Mesenchymal stem cell (in vitro differentiated cells and primary cell): ENCODE data around the gene PDGFD.

Experiments used
- DNase-seq: peaks from one replicate; pipeline ENCODE4 v3.0.0-alpha.2; 2013
- H2AFZ ChIP-seq: one replicate; pipeline ENCODE4 v1.6.1; 2013; ENCODE audit warnings: low read depth, mild to moderate bottlenecking, control low read depth, inconsistent platforms, low read length, moderate library complexity
- H2AK5ac ChIP-seq: 2 replicates; pipeline ENCODE4 v1.6.1; 2013; ENCODE audit warnings: low read length, moderate library complexity, mild to moderate bottlenecking, inconsistent platforms; ENCODE audit not compliant: severe bottlenecking
- H2BK120ac ChIP-seq: one replicate; pipeline ENCODE4 v1.6.1; 2013; ENCODE audit warnings: low read depth, mild to moderate bottlenecking, inconsistent platforms, low read length, moderate library complexity
- H2BK12ac ChIP-seq, 2 experiments: one replicate each; pipeline ENCODE4 v1.6.1; 2013; ENCODE audit warnings: inconsistent platforms in 2 of 2, low read length in 2 of 2, mild to moderate bottlenecking in 2 of 2, moderate library complexity in 2 of 2, control low read depth in 1 of 2
- H2BK15ac ChIP-seq: one replicate; pipeline ENCODE4 v1.6.1; 2013; ENCODE audit warnings: mild to moderate bottlenecking, low read depth, inconsistent platforms; ENCODE audit not compliant: poor library complexity, severe bottlenecking
- H2BK5ac ChIP-seq: 2 replicates; pipeline ENCODE4 v1.6.1; 2013; ENCODE audit warnings: low read depth, mild to moderate bottlenecking, low read length, control low read depth, inconsistent platforms; ENCODE audit not compliant: poor library complexity, severe bottlenecking
- H3K14ac ChIP-seq, 2 experiments: one replicate each; pipeline ENCODE4 v1.6.1; 2013; ENCODE audit warnings: inconsistent platforms in 2 of 2, low read length in 2 of 2, control low read depth in 1 of 2, mild to moderate bottlenecking in 1 of 2, moderate library complexity in 1 of 2
- H3K18ac ChIP-seq, 2 experiments: one replicate each; pipeline ENCODE4 v1.6.1; 2013; ENCODE audit warnings: inconsistent platforms in 2 of 2, low read length in 2 of 2, control low read depth in 1 of 2, low read depth in 1 of 2, mild to moderate bottlenecking in 1 of 2
- H3K23ac ChIP-seq, 2 experiments: one replicate each; pipeline ENCODE4 v1.6.1; 2013; ENCODE audit warnings: inconsistent platforms in 2 of 2, low read length in 2 of 2, mild to moderate bottlenecking in 2 of 2, moderate library complexity in 2 of 2, control low read depth in 1 of 2
- H3K27ac ChIP-seq: 2 replicates; pipeline ENCODE4 v1.5.1; 2013; ENCODE audit warnings: mild to moderate bottlenecking, moderate library complexity, low read length, control low read depth, inconsistent platforms; ENCODE audit not compliant: poor library complexity, severe bottlenecking
- H3K27me3 ChIP-seq, 2 experiments: 2 replicates each; pipeline versions ENCODE4 v1.6.1 to v1.7.0; 2013; ENCODE audit warnings: low read length in 2 of 2, mild to moderate bottlenecking in 2 of 2, moderate library complexity in 2 of 2, control low read depth in 1 of 2, inconsistent platforms in 1 of 2; ENCODE audit not compliant: control insufficient read depth in 1 of 2, insufficient read depth in 1 of 2
- H3K36me3 ChIP-seq, 2 experiments: 2 replicates each; pipeline versions ENCODE4 v1.6.1 to v1.7.0; 2013; ENCODE audit warnings: low read length in 2 of 2, control low read depth in 1 of 2, inconsistent platforms in 1 of 2, low read depth in 1 of 2, mild to moderate bottlenecking in 1 of 2; ENCODE audit not compliant: insufficient read depth in 2 of 2, control insufficient read depth in 1 of 2
- H3K4ac ChIP-seq, 2 experiments: one replicate each; pipeline ENCODE4 v1.6.1; 2013; ENCODE audit warnings: inconsistent platforms in 2 of 2, low read length in 2 of 2, mild to moderate bottlenecking in 2 of 2, moderate library complexity in 2 of 2, control low read depth in 1 of 2, low read depth in 1 of 2
- H3K4me1 ChIP-seq: 2 replicates; pipeline ENCODE4 v1.6.1; 2013; ENCODE audit warnings: low read depth, low read length, control low read depth; ENCODE audit not compliant: control insufficient read depth, insufficient read depth
- H3K4me2 ChIP-seq: 2 replicates; pipeline ENCODE4 v1.6.1; 2013; ENCODE audit warnings: low read length, mild to moderate bottlenecking, inconsistent platforms; ENCODE audit not compliant: poor library complexity, severe bottlenecking
- H3K4me3 ChIP-seq, 2 experiments: 2 replicates each; pipeline versions ENCODE4 v1.5.1 to v1.7.0; 2013; ENCODE audit warnings: low read length in 2 of 2, mild to moderate bottlenecking in 2 of 2, control low read depth in 1 of 2, low read depth in 1 of 2; ENCODE audit not compliant: insufficient read depth in 1 of 2
- H3K79me1 ChIP-seq: replicated peaks from 2 replicates; pipeline ENCODE4 v1.6.1; 2013; ENCODE audit warnings: mild to moderate bottlenecking, control low read depth, low read length, inconsistent platforms; ENCODE audit not compliant: poor library complexity, severe bottlenecking
- H3K9ac ChIP-seq: 2 replicates; pipeline ENCODE4 v1.7.0; 2013; ENCODE audit warnings: mild to moderate bottlenecking, low read length, moderate library complexity
- H3K9me3 ChIP-seq: 2 replicates; pipeline ENCODE4 v1.7.0; 2013; ENCODE audit warnings: mild to moderate bottlenecking, low read length; ENCODE audit not compliant: control insufficient read depth
- H4K8ac ChIP-seq: one replicate; pipeline ENCODE4 v1.6.1; 2013; ENCODE audit warnings: inconsistent platforms, mild to moderate bottlenecking, low read length, moderate library complexity
- H4K91ac ChIP-seq: one replicate; pipeline ENCODE4 v1.6.1; 2013; ENCODE audit warnings: mild to moderate bottlenecking, low read length, inconsistent platforms
- WGBS: methylation state at CpG from one replicate; pipeline ENCODE4 v1.1.7; 2013; ENCODE audit warnings: mixed read lengths; 5-methylcytosine and 5-hydroxymethylcytosine counted together

PDGFD gene

GRCh38 chr11:104043142-104043541 is 120.8 kb downstream of the PDGFD start:
- Histone ChIP-seq H3K9me3 (no peaks in the 10 kb centered on the region), H3K23ac (no peak overlapping the region), H3K4ac (no peak overlapping the region), H2BK120ac (no peak overlapping the region), H3K79me1 (no peaks in the 10 kb centered on the region), H2BK15ac (no peak overlapping the region), H4K8ac (no peak overlapping the region), H3K27me3 (no peaks in the 10 kb centered on the region), H2BK5ac (no peak overlapping the region), H2AK5ac (no peak overlapping the region), H2BK12ac (no peak overlapping the region), H4K91ac (no peak overlapping the region), H3K14ac (peak overlapping the region in 1 of 2 experiments; percentile 71), H3K27ac (no peak overlapping the region), H3K4me2 (no peak overlapping the region), H3K36me3 (no peaks in the 10 kb centered on the region), H3K4me1 (no peaks in the 10 kb centered on the region), H2AFZ (no peak overlapping the region), H3K18ac (peak overlapping the region in 1 of 2 experiments; percentile 21), H3K9ac (no peak overlapping the region), H3K4me3 (no peak overlapping the region)
- no peak for DNase-seq
- 80% methylated on average over 4 of the region's 4 CpGs for WGBS

- H3K4ac ChIP-seq = no peak overlapping the region
- no peak overlapping the region for H2BK120ac ChIP-seq
- H3K9ac ChIP-seq = no peak overlapping the region
- no peaks in the 10 kb centered on the region for H3K79me1 ChIP-seq
- no peaks in the 10 kb centered on the region for H3K9me3 ChIP-seq
- no peak overlapping the region for H2AK5ac ChIP-seq
- H2AFZ ChIP-seq = no peak overlapping the region
- no peaks in the 10 kb centered on the region for H3K27me3 ChIP-seq
- no peak overlapping the region for H3K4me2 ChIP-seq
- no peak overlapping the region for H3K23ac ChIP-seq
- WGBS = 50% methylated on average over 1 of the region's 2 CpGs
- no peaks in the 10 kb centered on the region for H3K36me3 ChIP-seq
- H4K8ac ChIP-seq = no peak overlapping the region
- no peaks in the 10 kb centered on the region for H3K4me1 ChIP-seq
- H3K18ac ChIP-seq = no peak overlapping the region
- no peak overlapping the region for H3K14ac ChIP-seq
- H2BK15ac ChIP-seq = no peak overlapping the region
- no peak overlapping the region for H2BK12ac ChIP-seq
- no peak overlapping the region for H4K91ac ChIP-seq
- H3K4me3 ChIP-seq = no peak overlapping the region
- no peak overlapping the region for H2BK5ac ChIP-seq
- no peak overlapping the region for H3K27ac ChIP-seq
- no peak for DNase-seq
Measured at GRCh38 chr11:104041792-104042191, 122.2 kb downstream of the PDGFD start.

GRCh38 chr11:104036995-104037394 is 127.0 kb downstream of the PDGFD start:
- no peak overlapping the region for H3K27ac ChIP-seq
- no peaks in the 10 kb centered on the region for H3K36me3 ChIP-seq
- no peak overlapping the region for H3K18ac ChIP-seq
- no peak overlapping the region for H2AK5ac ChIP-seq
- no peak overlapping the region for H3K4ac ChIP-seq
- no peak for DNase-seq
- no peak overlapping the region for H2BK15ac ChIP-seq
- no peak overlapping the region for H3K9ac ChIP-seq
- H4K91ac ChIP-seq = no peak overlapping the region
- no peak overlapping the region for H2BK12ac ChIP-seq
- H4K8ac ChIP-seq = no peak overlapping the region
- H3K9me3 ChIP-seq = no peaks in the 10 kb centered on the region
- H3K4me1 ChIP-seq = no peaks in the 10 kb centered on the region
- 93% methylated on average over 21 of the region's 21 CpGs for WGBS
- no peak overlapping the region for H2AFZ ChIP-seq
- no peaks in the 10 kb centered on the region for H3K79me1 ChIP-seq
- H2BK5ac ChIP-seq = no peak overlapping the region
- H3K4me3 ChIP-seq = no peak overlapping the region
- H3K4me2 ChIP-seq = no peak overlapping the region
- no peaks in the 10 kb centered on the region for H3K27me3 ChIP-seq
- no peak overlapping the region for H3K14ac ChIP-seq
- H2BK120ac ChIP-seq = no peak overlapping the region
- no peak overlapping the region for H3K23ac ChIP-seq

- no peak within 1 kb of the TSS for H3K4ac ChIP-seq
- no peak within 1 kb of the TSS for H4K91ac ChIP-seq
- no peaks in the 10 kb centered on the region for H3K27me3 ChIP-seq
- no peak within 1 kb of the TSS for H3K14ac ChIP-seq
- H3K4me2 ChIP-seq = no peak within 1 kb of the TSS
- no peak within 1 kb of the TSS for H3K23ac ChIP-seq
- H2AFZ ChIP-seq = no peak within 1 kb of the TSS
- H3K9ac ChIP-seq = no peak within 1 kb of the TSS
- H3K36me3 ChIP-seq = no peaks in the 10 kb centered on the region
- no peak within 1 kb of the TSS for H2AK5ac ChIP-seq
- no peak within 1 kb of the TSS for H2BK12ac ChIP-seq
- H3K4me3 ChIP-seq = no peak within 1 kb of the TSS
- H4K8ac ChIP-seq = no peak within 1 kb of the TSS
- WGBS = 98% methylated on average over 26 of the region's 26 CpGs
- no peak within 1 kb of the TSS for H2BK5ac ChIP-seq
- H3K27ac ChIP-seq = no peak within 1 kb of the TSS
- H3K79me1 ChIP-seq = no peaks in the 10 kb centered on the region
- H2BK120ac ChIP-seq = no peak within 1 kb of the TSS
- no peak within 1 kb of the TSS for H3K18ac ChIP-seq
- DNase-seq = no peak
- no peaks in the 10 kb centered on the region for H3K9me3 ChIP-seq
- H2BK15ac ChIP-seq = no peak within 1 kb of the TSS
- no peaks in the 10 kb centered on the region for H3K4me1 ChIP-seq
Measured at GRCh38 chr11:104036588-104036987, 127.4 kb downstream of the PDGFD start, which contains the start of gene DDI1. DDI1 (plus strand) TSS chr11:104036640; CDS start chr11:104036823, 183 bp downstream.
